HEK293 (cell line): ENCODE measurements around the gene RFX4.

Experiments
- FEZF1 ChIP-seq: fragments of 450-650 bp; formaldehyde crosslinking; IDR thresholded peaks from 2 replicates; pipeline ENCODE4 v1.5.1; 2016; ENCODE audit warnings: missing biosample characterization, missing genetic modification characterization
- PBX3 ChIP-seq: sonication (generic); formaldehyde crosslinking; IDR thresholded peaks from 2 replicates; pipeline ENCODE4 v1.8.1; 2022; ENCODE audit warnings: mild to moderate bottlenecking, moderate library complexity, missing genetic modification reagents
- ZBTB1 ChIP-seq: fragments of 450-650 bp; formaldehyde crosslinking; IDR thresholded peaks from 2 replicates; pipeline ENCODE4 v1.5.1; 2016; ENCODE audit warnings: missing biosample characterization, missing genetic modification characterization
- ZEB2 ChIP-seq: fragments of 450-650 bp; formaldehyde crosslinking; IDR thresholded peaks from 2 replicates; pipeline ENCODE4 v1.5.1; 2016; ENCODE audit warnings: missing biosample characterization, missing genetic modification characterization
- ZNF223 ChIP-seq: fragments of 450-650 bp; formaldehyde crosslinking; IDR thresholded peaks from 2 replicates; pipeline ENCODE4 v1.5.1; 2016; ENCODE audit warnings: missing biosample characterization, missing genetic modification characterization
- ZNF366 ChIP-seq: fragments of 450-650 bp; formaldehyde crosslinking; conservative IDR thresholded peaks from 2 replicates; pipeline ENCODE4 v1.5.1; 2016; ENCODE audit warnings: missing biosample characterization, missing genetic modification characterization
- ZNF701 ChIP-seq: fragments of 450-650 bp; formaldehyde crosslinking; IDR thresholded peaks from 2 replicates; pipeline ENCODE4 v1.5.1; 2016; ENCODE audit warnings: missing biosample characterization, missing genetic modification characterization
- ZNF707 ChIP-seq: fragments of 450-650 bp; formaldehyde crosslinking; IDR thresholded peaks from 2 replicates; pipeline ENCODE4 v1.5.1; 2016; ENCODE audit warnings: missing biosample characterization, missing genetic modification characterization
- ZNF843 ChIP-seq: fragments of 450-650 bp; formaldehyde crosslinking; IDR thresholded peaks from 2 replicates; pipeline ENCODE4 v1.5.1; 2016; ENCODE audit warnings: missing biosample characterization, missing genetic modification characterization
- TF ChIP-seq, protein P1 (sequence below): fragments of 450-650 bp; formaldehyde crosslinking; IDR thresholded peaks from 2 replicates; pipeline ENCODE4 v1.5.1; 2016; ENCODE audit warnings: missing biosample characterization, missing genetic modification characterization
- TF ChIP-seq, protein P2 (sequence below): fragments of 450-650 bp; formaldehyde crosslinking; IDR thresholded peaks from 2 replicates; pipeline ENCODE4 v1.5.1; 2016; ENCODE audit warnings: missing biosample characterization, missing genetic modification characterization
- TF ChIP-seq, protein P3 (sequence below): fragments of 450-650 bp; formaldehyde crosslinking; IDR thresholded peaks from 2 replicates; pipeline ENCODE4 v1.5.1; 2016; ENCODE audit warnings: missing biosample characterization, missing genetic modification characterization
- TF ChIP-seq, protein P4 (sequence below): fragments of 450-650 bp; formaldehyde crosslinking; IDR thresholded peaks from 2 replicates; pipeline ENCODE4 v1.5.1; 2016; ENCODE audit warnings: missing biosample characterization, missing genetic modification characterization

DNA sequence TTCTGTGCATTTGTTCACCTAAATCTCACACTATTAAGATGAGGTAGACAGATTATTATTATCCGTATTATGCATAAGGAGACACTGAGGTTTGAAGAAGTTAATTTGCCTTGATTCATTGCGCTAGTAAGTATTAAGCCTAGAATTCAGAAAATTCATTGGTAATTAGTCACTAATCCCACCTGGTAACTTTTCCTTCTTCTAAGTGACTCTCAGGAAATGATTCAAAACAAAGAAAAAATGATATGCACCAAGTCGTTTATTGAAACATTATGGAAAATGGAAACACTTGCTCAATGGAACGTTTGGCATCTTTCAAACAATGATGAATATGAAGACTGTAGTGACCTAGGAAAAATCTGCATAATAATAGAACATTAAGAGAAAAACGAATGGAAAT, 15.2 kb downstream of the RFX4 start:
- TF ChIP-seq, protein P1, sequence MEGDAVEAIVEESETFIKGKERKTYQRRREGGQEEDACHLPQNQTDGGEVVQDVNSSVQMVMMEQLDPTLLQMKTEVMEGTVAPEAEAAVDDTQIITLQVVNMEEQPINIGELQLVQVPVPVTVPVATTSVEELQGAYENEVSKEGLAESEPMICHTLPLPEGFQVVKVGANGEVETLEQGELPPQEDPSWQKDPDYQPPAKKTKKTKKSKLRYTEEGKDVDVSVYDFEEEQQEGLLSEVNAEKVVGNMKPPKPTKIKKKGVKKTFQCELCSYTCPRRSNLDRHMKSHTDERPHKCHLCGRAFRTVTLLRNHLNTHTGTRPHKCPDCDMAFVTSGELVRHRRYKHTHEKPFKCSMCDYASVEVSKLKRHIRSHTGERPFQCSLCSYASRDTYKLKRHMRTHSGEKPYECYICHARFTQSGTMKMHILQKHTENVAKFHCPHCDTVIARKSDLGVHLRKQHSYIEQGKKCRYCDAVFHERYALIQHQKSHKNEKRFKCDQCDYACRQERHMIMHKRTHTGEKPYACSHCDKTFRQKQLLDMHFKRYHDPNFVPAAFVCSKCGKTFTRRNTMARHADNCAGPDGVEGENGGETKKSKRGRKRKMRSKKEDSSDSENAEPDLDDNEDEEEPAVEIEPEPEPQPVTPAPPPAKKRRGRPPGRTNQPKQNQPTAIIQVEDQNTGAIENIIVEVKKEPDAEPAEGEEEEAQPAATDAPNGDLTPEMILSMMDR (tag by site-specific recombination): no peak
- TF ChIP-seq, protein P2, sequence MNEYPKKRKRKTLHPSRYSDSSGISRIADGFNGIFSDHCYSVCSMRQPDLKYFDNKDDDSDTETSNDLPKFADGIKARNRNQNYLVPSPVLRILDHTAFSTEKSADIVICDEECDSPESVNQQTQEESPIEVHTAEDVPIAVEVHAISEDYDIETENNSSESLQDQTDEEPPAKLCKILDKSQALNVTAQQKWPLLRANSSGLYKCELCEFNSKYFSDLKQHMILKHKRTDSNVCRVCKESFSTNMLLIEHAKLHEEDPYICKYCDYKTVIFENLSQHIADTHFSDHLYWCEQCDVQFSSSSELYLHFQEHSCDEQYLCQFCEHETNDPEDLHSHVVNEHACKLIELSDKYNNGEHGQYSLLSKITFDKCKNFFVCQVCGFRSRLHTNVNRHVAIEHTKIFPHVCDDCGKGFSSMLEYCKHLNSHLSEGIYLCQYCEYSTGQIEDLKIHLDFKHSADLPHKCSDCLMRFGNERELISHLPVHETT (tag by site-specific recombination): no peak
- TF ChIP-seq ZNF701 (no peak), PBX3 (CRISPR knock-in tag) (no peak), ZBTB1 (no peak), ZEB2 (tag by site-specific recombination) (no peak), ZNF366 (tag by site-specific recombination) (no peak), ZNF707 (no peak), ZNF223 (tag by site-specific recombination) (no peak), ZNF843 (tag by site-specific recombination) (no peak), FEZF1 (no peak)
- TF ChIP-seq, protein P3, sequence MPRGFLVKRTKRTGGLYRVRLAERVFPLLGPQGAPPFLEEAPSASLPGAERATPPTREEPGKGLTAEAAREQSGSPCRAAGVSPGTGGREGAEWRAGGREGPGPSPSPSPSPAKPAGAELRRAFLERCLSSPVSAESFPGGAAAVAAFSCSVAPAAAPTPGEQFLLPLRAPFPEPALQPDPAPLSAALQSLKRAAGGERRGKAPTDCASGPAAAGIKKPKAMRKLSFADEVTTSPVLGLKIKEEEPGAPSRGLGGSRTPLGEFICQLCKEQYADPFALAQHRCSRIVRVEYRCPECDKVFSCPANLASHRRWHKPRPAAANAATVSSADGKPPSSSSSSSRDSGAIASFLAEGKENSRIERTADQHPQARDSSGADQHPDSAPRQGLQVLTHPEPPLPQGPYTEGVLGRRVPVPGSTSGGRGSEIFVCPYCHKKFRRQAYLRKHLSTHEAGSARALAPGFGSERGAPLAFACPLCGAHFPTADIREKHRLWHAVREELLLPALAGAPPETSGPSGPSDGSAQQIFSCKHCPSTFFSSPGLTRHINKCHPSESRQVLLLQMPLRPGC (tag by site-specific recombination): no peak
- TF ChIP-seq, protein P4, sequence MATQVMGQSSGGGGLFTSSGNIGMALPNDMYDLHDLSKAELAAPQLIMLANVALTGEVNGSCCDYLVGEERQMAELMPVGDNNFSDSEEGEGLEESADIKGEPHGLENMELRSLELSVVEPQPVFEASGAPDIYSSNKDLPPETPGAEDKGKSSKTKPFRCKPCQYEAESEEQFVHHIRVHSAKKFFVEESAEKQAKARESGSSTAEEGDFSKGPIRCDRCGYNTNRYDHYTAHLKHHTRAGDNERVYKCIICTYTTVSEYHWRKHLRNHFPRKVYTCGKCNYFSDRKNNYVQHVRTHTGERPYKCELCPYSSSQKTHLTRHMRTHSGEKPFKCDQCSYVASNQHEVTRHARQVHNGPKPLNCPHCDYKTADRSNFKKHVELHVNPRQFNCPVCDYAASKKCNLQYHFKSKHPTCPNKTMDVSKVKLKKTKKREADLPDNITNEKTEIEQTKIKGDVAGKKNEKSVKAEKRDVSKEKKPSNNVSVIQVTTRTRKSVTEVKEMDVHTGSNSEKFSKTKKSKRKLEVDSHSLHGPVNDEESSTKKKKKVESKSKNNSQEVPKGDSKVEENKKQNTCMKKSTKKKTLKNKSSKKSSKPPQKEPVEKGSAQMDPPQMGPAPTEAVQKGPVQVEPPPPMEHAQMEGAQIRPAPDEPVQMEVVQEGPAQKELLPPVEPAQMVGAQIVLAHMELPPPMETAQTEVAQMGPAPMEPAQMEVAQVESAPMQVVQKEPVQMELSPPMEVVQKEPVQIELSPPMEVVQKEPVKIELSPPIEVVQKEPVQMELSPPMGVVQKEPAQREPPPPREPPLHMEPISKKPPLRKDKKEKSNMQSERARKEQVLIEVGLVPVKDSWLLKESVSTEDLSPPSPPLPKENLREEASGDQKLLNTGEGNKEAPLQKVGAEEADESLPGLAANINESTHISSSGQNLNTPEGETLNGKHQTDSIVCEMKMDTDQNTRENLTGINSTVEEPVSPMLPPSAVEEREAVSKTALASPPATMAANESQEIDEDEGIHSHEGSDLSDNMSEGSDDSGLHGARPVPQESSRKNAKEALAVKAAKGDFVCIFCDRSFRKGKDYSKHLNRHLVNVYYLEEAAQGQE (tag by site-specific recombination): no peak
